ENCODE data around the gene ADAMTSL3. TPM values are rescaled to one million over a fixed set of nuclear protein-coding genes. Genes with fewer than 3 reads are reported as not detected.
"Not testable (repeated sequence)": the region's sequence is repeated elsewhere in the genome, so short reads cannot be mapped to it uniquely, and the experiment has no call there.

The ADAMTSL3 gene
- total RNA-seq, 1 experiment from 2014 or later = 0.48 TPM

- not testable (repeated sequence) for DNase-seq; H3K36me3 ChIP-seq (replicated peaks; ENCODE audit: control insufficient read depth, insufficient read depth, low read length); H3K27me3 ChIP-seq (ENCODE audit: control insufficient read depth, insufficient read depth, low read length); H3K4me3 ChIP-seq (ENCODE audit: insufficient read depth, low read depth, low read length)
These were observed 48.4 kb downstream of the ADAMTSL3 start for GRCh38 chr15:83702314-83702713.

DNA sequence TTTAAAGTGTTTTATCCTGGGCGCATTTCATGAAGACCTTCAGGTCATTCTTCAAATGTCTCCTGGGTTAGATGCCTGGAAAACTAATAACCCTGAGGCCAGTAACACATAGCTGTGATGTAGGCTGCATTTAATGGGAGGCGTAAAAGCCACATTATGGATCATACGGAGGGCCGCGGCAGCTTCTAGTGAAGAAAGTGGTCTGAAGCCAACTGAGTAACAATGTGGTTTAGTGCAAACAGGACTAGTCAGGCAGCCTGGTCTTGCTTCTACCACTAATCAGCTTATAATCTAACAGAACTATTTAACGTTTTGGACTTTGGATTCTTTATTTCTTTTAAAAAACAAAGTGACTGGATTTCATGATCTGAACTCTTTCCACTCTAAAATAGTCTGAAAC lies 54.4 kb downstream of the ADAMTSL3 start:
- Histone ChIP-seq H3K27me3 (ENCODE audit: control insufficient read depth, insufficient read depth, low read length) (no peaks in the 10 kb centered on the region), H3K36me3 (replicated peaks; ENCODE audit: control insufficient read depth, insufficient read depth, low read length) (no peaks in the 10 kb centered on the region), H3K4me3 (ENCODE audit: insufficient read depth, low read depth, low read length) (no peak overlapping the region)
- DNase-seq = no peak

DNA sequence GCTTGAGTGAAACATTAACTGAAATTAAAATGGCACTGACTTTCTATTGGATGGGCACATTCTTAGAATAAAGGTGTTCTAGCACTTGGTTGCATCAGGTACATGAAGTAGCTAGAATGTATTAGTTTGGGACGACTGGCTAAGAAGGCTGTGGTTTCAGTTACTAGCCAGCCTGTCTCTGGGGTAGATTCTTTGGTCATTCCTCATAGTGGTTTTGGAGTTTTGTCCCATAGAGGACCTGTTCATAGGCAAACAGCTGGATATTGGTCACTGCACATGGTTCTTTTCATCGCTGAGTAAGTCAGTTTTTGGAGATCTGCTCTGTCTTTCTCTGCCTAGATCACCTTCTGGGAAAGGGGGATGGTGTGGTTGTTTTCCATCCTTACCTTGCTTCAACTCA lies 55.3 kb downstream of the ADAMTSL3 start:
- Histone ChIP-seq H3K27me3 (ENCODE audit: control insufficient read depth, insufficient read depth, low read length) (no peaks in the 10 kb centered on the region), H3K36me3 (replicated peaks; ENCODE audit: control insufficient read depth, insufficient read depth, low read length) (no peaks in the 10 kb centered on the region), H3K4me3 (ENCODE audit: insufficient read depth, low read depth, low read length) (no peak overlapping the region)
- DNase-seq = no peak

GRCh38 chr15:83709811-83710210 lies 55.9 kb downstream of the ADAMTSL3 start:
- DNase-seq = no peak
- H3K36me3 ChIP-seq (replicated peaks; ENCODE audit: control insufficient read depth, insufficient read depth, low read length) = no peaks in the 10 kb centered on the region
- no peaks in the 10 kb centered on the region for H3K27me3 ChIP-seq (ENCODE audit: control insufficient read depth, insufficient read depth, low read length)

DNA sequence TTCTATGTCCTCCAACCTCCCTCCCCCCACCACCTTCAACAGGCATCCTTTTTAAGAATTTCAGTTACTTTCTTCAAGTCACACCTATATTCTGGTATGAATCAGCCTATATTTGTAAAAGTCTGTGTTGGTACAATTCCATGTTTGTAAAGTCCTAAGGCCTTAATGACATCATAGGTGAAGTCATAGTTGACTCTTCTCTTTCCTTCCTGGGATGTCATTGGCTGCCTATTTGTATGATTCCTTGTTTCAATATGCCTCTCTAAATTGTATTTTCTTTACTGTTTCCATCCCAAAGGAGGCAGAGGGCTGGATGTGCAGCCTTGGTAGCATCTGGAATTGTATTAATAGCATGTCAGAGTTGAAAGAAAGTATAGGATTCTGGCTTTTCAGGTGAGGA lies 56.5 kb downstream of the ADAMTSL3 start:
- Histone ChIP-seq H3K27me3 (ENCODE audit: control insufficient read depth, insufficient read depth, low read length) (no peaks in the 10 kb centered on the region), H3K36me3 (replicated peaks; ENCODE audit: control insufficient read depth, insufficient read depth, low read length) (no peaks in the 10 kb centered on the region), H3K4me3 (ENCODE audit: insufficient read depth, low read depth, low read length) (no peak overlapping the region)
- no peak for DNase-seq

More at GRCh38 chr15:83709811-83710210, 55.9 kb downstream of the ADAMTSL3 start:
- H3K4me3 ChIP-seq (ENCODE audit: insufficient read depth, low read depth, low read length) = no peak overlapping the region

DNA sequence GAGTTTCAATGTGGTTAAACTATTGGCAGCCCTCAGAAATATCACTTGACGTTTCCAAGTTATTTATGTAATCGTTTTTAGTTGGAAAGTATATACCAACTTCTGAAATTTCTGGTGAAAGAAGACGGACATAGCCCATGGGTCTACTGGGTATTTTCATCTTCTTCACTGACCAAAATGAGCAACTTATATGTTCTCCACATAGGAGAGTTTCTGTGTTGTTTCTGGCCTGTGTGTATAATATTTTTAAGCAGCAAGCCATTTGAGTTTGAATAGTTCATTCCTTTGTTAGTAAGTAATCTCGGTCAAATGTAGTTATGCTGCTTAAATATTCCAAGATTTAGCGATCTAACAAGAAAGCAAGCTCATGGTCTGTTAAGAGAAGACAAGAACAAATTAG lies 57.3 kb downstream of the ADAMTSL3 start:
- Histone ChIP-seq H3K27me3 (ENCODE audit: control insufficient read depth, insufficient read depth, low read length) (no peaks in the 10 kb centered on the region), H3K4me3 (ENCODE audit: insufficient read depth, low read depth, low read length) (no peak overlapping the region), H3K36me3 (replicated peaks; ENCODE audit: control insufficient read depth, insufficient read depth, low read length) (no peaks in the 10 kb centered on the region)
- DNase-seq = no peak

GRCh38 chr15:83713242-83713641 lies 59.3 kb downstream of the ADAMTSL3 start:
- no peak overlapping the region for H3K4me3 ChIP-seq (ENCODE audit: insufficient read depth, low read depth, low read length)
- H3K27me3 ChIP-seq (ENCODE audit: control insufficient read depth, insufficient read depth, low read length) = no peaks in the 10 kb centered on the region
- DNase-seq = no peak
- H3K36me3 ChIP-seq (replicated peaks; ENCODE audit: control insufficient read depth, insufficient read depth, low read length) = no peaks in the 10 kb centered on the region

GRCh38 chr15:83714939-83715628 lies 61.2 kb downstream of the ADAMTSL3 start:
- Histone ChIP-seq H3K36me3 (replicated peaks; ENCODE audit: control insufficient read depth, insufficient read depth, low read length) (no peaks in the 10 kb centered on the region), H3K4me3 (ENCODE audit: insufficient read depth, low read depth, low read length) (no peak overlapping the region), H3K27me3 (ENCODE audit: control insufficient read depth, insufficient read depth, low read length) (no peaks in the 10 kb centered on the region)
- no peak for DNase-seq

DNA sequence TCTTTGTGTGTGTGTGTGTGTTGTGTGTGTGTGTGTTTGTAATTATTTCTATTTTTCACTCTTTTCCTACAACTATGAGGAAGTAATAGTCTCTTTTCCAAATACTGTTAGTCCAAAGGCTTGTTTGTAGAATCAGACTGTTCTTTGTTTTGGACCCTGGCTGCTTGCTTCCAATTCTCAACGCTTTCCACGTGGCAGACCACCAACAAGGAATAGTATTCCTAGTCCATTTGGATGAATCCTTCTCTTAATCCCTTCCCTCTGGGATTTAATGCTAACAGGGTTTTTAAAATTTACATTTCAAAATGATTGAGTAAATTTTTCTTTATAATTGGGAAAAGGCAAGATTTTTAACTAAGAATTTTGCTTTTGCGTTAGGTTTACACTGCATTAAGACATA lies 62.7 kb downstream of the ADAMTSL3 start:
- no peaks in the 10 kb centered on the region for H3K36me3 ChIP-seq (replicated peaks; ENCODE audit: control insufficient read depth, insufficient read depth, low read length)

GRCh38 chr15:83717010-83717409 lies 63.1 kb downstream of the ADAMTSL3 start:
- Histone ChIP-seq H3K27me3 (ENCODE audit: control insufficient read depth, insufficient read depth, low read length) (no peaks in the 10 kb centered on the region), H3K36me3 (replicated peaks; ENCODE audit: control insufficient read depth, insufficient read depth, low read length) (no peaks in the 10 kb centered on the region), H3K4me3 (ENCODE audit: insufficient read depth, low read depth, low read length) (no peak overlapping the region)
- DNase-seq = no peak

More for the DNA sequence above, 62.7 kb downstream of the ADAMTSL3 start:
- no peaks in the 10 kb centered on the region for H3K27me3 ChIP-seq (ENCODE audit: control insufficient read depth, insufficient read depth, low read length)
- DNase-seq = no peak
- no peak overlapping the region for H3K4me3 ChIP-seq (ENCODE audit: insufficient read depth, low read depth, low read length)

DNA sequence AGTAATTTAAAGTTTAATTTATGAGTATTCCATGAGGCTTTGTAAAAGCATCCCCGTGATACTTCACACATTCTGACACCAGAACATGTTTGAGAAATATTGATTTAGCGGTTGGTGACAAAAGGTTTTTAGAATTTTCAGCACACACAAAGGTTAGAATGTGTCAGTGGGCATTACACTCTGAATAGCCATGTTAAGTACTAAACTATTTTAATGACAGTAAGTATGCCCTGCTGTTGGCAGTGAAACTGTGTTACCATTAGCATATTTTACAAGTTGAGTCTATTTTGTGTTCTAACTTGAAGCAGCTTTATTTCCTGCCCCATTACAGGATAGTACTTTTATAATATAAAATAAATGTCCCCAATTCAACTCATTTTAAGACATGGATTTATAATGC lies 66.5 kb downstream of the ADAMTSL3 start:
- no peak overlapping the region for H3K4me3 ChIP-seq (ENCODE audit: insufficient read depth, low read depth, low read length)
- DNase-seq = no peak
- no peaks in the 10 kb centered on the region for H3K27me3 ChIP-seq (ENCODE audit: control insufficient read depth, insufficient read depth, low read length)
- no peaks in the 10 kb centered on the region for H3K36me3 ChIP-seq (replicated peaks; ENCODE audit: control insufficient read depth, insufficient read depth, low read length)

- H3K36me3 ChIP-seq (replicated peaks; ENCODE audit: control insufficient read depth, insufficient read depth, low read length) = no peaks in the 10 kb centered on the region
- no peak for DNase-seq
- H3K4me3 ChIP-seq (ENCODE audit: insufficient read depth, low read depth, low read length) = no peak overlapping the region
- no peaks in the 10 kb centered on the region for H3K27me3 ChIP-seq (ENCODE audit: control insufficient read depth, insufficient read depth, low read length)
These were observed 67.1 kb downstream of the ADAMTSL3 start for GRCh38 chr15:83721031-83721430.

GRCh38 chr15:83721981-83722380 lies 68.1 kb downstream of the ADAMTSL3 start:
- no peak for DNase-seq
- H3K4me3 ChIP-seq (ENCODE audit: insufficient read depth, low read depth, low read length) = no peak overlapping the region
- H3K27me3 ChIP-seq (ENCODE audit: control insufficient read depth, insufficient read depth, low read length) = no peaks in the 10 kb centered on the region
- H3K36me3 ChIP-seq (replicated peaks; ENCODE audit: control insufficient read depth, insufficient read depth, low read length) = no peaks in the 10 kb centered on the region

GRCh38 chr15:83723216-83723615 lies 69.3 kb downstream of the ADAMTSL3 start:
- no peaks in the 10 kb centered on the region for H3K27me3 ChIP-seq (ENCODE audit: control insufficient read depth, insufficient read depth, low read length)
- H3K4me3 ChIP-seq (ENCODE audit: insufficient read depth, low read depth, low read length) = no peak overlapping the region
- H3K36me3 ChIP-seq (replicated peaks; ENCODE audit: control insufficient read depth, insufficient read depth, low read length) = no peaks in the 10 kb centered on the region
- no peak for DNase-seq

- H3K4me3 ChIP-seq (ENCODE audit: insufficient read depth, low read depth, low read length) = no peak overlapping the region
- H3K36me3 ChIP-seq (replicated peaks; ENCODE audit: control insufficient read depth, insufficient read depth, low read length) = no peaks in the 10 kb centered on the region
- DNase-seq = no peak
- H3K27me3 ChIP-seq (ENCODE audit: control insufficient read depth, insufficient read depth, low read length) = no peaks in the 10 kb centered on the region
These were observed 78.3 kb downstream of the ADAMTSL3 start for GRCh38 chr15:83732196-83732595.

DNA sequence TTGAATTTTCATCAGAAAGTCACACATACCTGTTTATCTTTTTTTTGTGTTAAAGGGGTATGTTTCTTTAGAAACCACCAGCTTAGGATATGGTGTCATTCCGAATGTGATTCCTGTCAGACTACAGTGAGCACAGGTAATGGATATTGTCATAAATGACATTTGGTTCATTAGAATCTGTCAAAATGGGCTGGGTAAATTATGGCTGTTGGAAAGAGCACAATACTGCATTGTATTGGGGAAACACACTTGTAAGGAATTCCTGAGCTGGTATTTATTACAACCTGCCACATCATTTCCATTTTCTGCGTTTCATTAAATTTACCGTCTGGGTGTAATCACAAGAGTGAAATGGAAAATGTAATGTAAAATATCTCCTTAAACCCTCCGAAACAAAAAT lies 78.8 kb downstream of the ADAMTSL3 start:
- no peak for DNase-seq
- H3K4me3 ChIP-seq (ENCODE audit: insufficient read depth, low read depth, low read length) = no peak overlapping the region
- H3K27me3 ChIP-seq (ENCODE audit: control insufficient read depth, insufficient read depth, low read length) = no peaks in the 10 kb centered on the region
- no peaks in the 10 kb centered on the region for H3K36me3 ChIP-seq (replicated peaks; ENCODE audit: control insufficient read depth, insufficient read depth, low read length)

Data from H7 (cell line).